ENCODE data around the gene PTPRO. TPM values are rescaled to one million over a fixed set of nuclear protein-coding genes. Genes with fewer than 3 reads are reported as not detected.

Gene PTPRO
- total and polyA plus RNA-seq, 2 experiments from 2014 or later: 0.12 TPM; not detected in 1

DNA sequence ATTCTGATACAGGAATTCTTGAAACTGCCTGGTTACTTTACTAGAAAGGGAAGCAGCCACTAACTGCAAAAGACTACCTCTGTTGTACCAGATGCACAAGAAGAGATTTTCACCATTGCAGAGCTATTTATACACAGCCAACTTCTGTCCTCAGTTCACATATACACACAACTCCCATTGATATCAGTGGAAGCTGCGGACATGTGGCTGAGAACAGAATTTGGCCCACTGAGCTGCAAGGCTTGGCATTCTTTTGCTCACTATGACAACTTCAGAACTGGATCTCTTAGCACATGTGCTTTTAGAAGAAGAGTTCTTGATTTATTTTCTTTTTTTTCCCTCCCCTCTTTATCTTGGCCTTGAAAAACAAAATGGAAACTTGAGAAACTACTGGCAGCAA is 28.3 kb downstream of the PTPRO start:
- Histone ChIP-seq H3K36me3 (no peaks in the 10 kb centered on the region), H3K4me3 (no peak overlapping the region), H3K27me3 (no peaks in the 10 kb centered on the region), H3K27ac (no peak overlapping the region), H3K4me1 (ENCODE audit: low read depth) (no peaks in the 10 kb centered on the region), H3K9me3 (ENCODE audit: low read depth) (no peaks in the 10 kb centered on the region)
- DNase-seq (ENCODE audit: low read depth in 1 of 2, low spot score in 1 of 2): peak; percentile 3 to 6
- TF ChIP-seq CTCF (IDR thresholded peaks at IDR 0.05; ENCODE audit: low read depth, low read length): no peak

DNA sequence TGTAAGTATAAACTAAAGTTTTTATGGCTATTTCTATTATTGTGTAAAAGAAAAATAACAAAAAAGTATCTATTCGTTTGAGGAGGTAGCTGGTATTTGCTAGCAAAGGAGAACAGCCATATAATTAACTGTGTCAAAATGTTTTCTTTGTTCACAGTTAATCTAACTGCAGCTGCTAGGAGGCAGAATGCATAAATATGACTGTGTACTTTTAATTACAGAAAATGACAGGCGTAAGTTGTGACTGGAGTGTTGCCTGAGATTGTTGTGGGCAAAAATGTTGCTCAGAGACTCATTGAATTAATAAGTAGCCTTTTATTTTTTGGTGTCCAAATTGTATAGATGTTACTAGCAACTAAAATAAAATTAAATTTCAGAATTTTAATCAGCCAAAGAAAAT is 33.5 kb downstream of the PTPRO start:
- Histone ChIP-seq H3K27ac (no peak overlapping the region), H3K4me1 (ENCODE audit: low read depth) (no peaks in the 10 kb centered on the region), H3K36me3 (no peaks in the 10 kb centered on the region), H3K27me3 (no peaks in the 10 kb centered on the region), H3K9me3 (ENCODE audit: low read depth) (no peaks in the 10 kb centered on the region), H3K4me3 (no peak overlapping the region)
- TF ChIP-seq CTCF (IDR thresholded peaks at IDR 0.05; ENCODE audit: low read depth, low read length): no peak
- DNase-seq (ENCODE audit: low read depth in 1 of 2, low spot score in 1 of 2): no peak

- no peak overlapping the region for H3K27ac ChIP-seq
- no peaks in the 10 kb centered on the region for H3K27me3 ChIP-seq
- no peaks in the 10 kb centered on the region for H3K9me3 ChIP-seq (ENCODE audit: low read depth)
- no peak for TF ChIP-seq CTCF (IDR thresholded peaks at IDR 0.05; ENCODE audit: low read depth, low read length)
- H3K4me1 ChIP-seq (ENCODE audit: low read depth): no peaks in the 10 kb centered on the region
- no peak for DNase-seq (ENCODE audit: low read depth in 1 of 2, low spot score in 1 of 2)
- H3K36me3 ChIP-seq: no peaks in the 10 kb centered on the region
- H3K4me3 ChIP-seq: no peak overlapping the region
These were observed 34.6 kb downstream of the PTPRO start for GRCh38 chr12:15356951-15357364.

DNA sequence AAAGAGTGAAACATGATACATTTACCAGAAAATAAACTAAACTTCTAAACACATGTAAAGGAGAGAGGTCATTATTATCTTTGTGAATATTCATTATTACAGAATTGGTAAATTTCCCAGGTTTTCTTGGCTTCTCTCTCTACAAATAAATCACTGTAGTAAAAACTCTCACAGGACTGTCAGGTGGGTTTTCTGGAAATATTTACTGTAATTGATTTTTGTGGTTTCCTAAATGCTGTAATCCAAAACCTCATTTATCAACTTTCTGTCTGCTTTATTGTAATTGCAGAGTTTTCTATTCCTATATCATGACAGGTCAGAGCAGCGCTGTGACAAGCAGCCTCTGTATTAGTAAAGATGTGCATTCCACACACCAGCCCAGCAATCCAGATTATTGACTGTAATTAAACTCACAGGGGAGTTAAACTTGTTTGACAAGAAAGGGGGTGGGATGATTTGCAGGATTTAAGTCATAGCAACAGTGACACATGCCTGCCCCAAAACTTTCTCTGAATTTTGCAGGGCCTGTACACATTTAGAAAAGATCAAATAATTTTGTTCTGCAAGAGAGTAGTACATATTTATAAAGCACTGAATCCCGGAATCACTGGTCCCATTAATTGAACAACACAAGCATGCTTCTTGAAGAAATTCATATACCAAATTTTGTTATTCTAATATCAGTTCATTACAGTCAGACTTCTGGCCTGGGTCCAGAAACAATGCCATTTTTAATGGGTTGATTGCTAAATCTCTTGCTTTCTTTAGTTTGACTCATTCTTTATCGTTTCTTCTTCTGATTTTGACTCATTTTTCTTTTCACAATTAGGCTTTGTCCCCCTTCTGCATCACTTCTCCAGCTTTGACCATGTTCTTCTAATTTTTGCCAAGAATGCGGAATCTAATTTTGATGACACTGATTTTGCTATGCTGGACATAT is 42.2 kb downstream of the PTPRO start:
- Histone ChIP-seq H3K36me3 (no peaks in the 10 kb centered on the region), H3K4me3 (no peak overlapping the region), H3K27me3 (no peaks in the 10 kb centered on the region), H3K9me3 (ENCODE audit: low read depth) (no peaks in the 10 kb centered on the region), H3K27ac (no peak overlapping the region), H3K4me1 (ENCODE audit: low read depth) (no peaks in the 10 kb centered on the region)
- DNase-seq (ENCODE audit: low read depth in 1 of 2, low spot score in 1 of 2): peak in 1 of 2 donors; percentile 24
- TF ChIP-seq CTCF (IDR thresholded peaks at IDR 0.05; ENCODE audit: low read depth, low read length): no peak

- no peak for TF ChIP-seq CTCF (IDR thresholded peaks at IDR 0.05; ENCODE audit: low read depth, low read length)
- H3K27me3 ChIP-seq: no peaks in the 10 kb centered on the region
These were observed 46.5 kb downstream of the PTPRO start for GRCh38 chr12:15368812-15369211.

More at GRCh38 chr12:15368812-15369211, 46.5 kb downstream of the PTPRO start:
- DNase-seq (ENCODE audit: low read depth in 1 of 2, low spot score in 1 of 2): no peak
- Histone ChIP-seq H3K36me3 (no peaks in the 10 kb centered on the region), H3K4me1 (ENCODE audit: low read depth) (no peaks in the 10 kb centered on the region), H3K9me3 (ENCODE audit: low read depth) (no peaks in the 10 kb centered on the region), H3K27ac (no peak overlapping the region), H3K4me3 (no peak overlapping the region)

Measured in cardiac muscle cell (in vitro differentiated cells and primary cell).